Mesothelial cell of epicardium (in vitro differentiated cells): ENCODE data around the gene KDM6A. TPM values are rescaled to one million over a fixed set of nuclear protein-coding genes. Genes with fewer than 3 reads are reported as not detected.

ENCODE experiments used
- DNase-seq, 2 experiments: peaks; one replicate each; pipeline ENCODE4 v3.0.0; 2021; ENCODE audit warnings: low spot score in 2 of 2; ENCODE audit not compliant: unreplicated experiment in 2 of 2
- H3K27ac Mint-ChIP-seq: 2 replicates; pipeline ENCODE4 v1.8.0; 2021; ENCODE audit warnings: mixed read lengths
- H3K27me3 Mint-ChIP-seq: 2 replicates; pipeline ENCODE4 v1.8.0; 2021; ENCODE audit warnings: low read depth, mixed read lengths
- H3K36me3 Mint-ChIP-seq: 2 replicates; pipeline ENCODE4 v1.8.0; 2021; ENCODE audit warnings: mixed read lengths
- H3K4me1 Mint-ChIP-seq: 2 replicates; pipeline ENCODE4 v1.8.0; 2021; ENCODE audit warnings: mixed read lengths
- H3K4me3 Mint-ChIP-seq: 2 replicates; pipeline ENCODE4 v1.8.0; 2021; ENCODE audit warnings: mild to moderate bottlenecking, moderate library complexity, mixed read lengths
- H3K9me3 Mint-ChIP-seq: 2 replicates; pipeline ENCODE4 v1.8.0; 2021; ENCODE audit warnings: mixed read lengths
- CTCF ChIP-seq: fragments of 200-600 bp; sonication (generic); IDR thresholded peaks from one replicate; pipeline ENCODE4 v1.5.0; 2021; ENCODE audit warnings: antibody characterized with exemption; ENCODE audit not compliant: unreplicated experiment
- total RNA-seq: library from RNA; stranded (reverse); gene quantifications from 3 replicates; pipeline ENCODE4 v1.2.1, GENCODE V29; 2021

The KDM6A gene
- total RNA-seq, 1 donor from 2014 or later, result 69.7 TPM

GRCh38 chrX:44943007-44943406 lies 70.0 kb downstream of the KDM6A start:
- peaks cover 3% of the 10 kb centered on the region for H3K4me1 Mint-ChIP-seq
- H3K27me3 Mint-ChIP-seq, result no peaks in the 10 kb centered on the region
- TF ChIP-seq CTCF, result no peak
- peaks cover 52% of the 10 kb centered on the region for H3K9me3 Mint-ChIP-seq
- no peak overlapping the region for H3K27ac Mint-ChIP-seq
- DNase-seq, result no peak
- peaks cover 32% of the 10 kb centered on the region for H3K36me3 Mint-ChIP-seq
- no peak overlapping the region for H3K4me3 Mint-ChIP-seq

- DNase-seq, result no peak
- no peak overlapping the region for H3K4me3 Mint-ChIP-seq
- H3K9me3 Mint-ChIP-seq, result peaks cover 38% of the 10 kb centered on the region
- H3K4me1 Mint-ChIP-seq, result peaks cover 15% of the 10 kb centered on the region
- H3K27ac Mint-ChIP-seq, result no peak overlapping the region
- peaks cover 26% of the 10 kb centered on the region for H3K36me3 Mint-ChIP-seq
- TF ChIP-seq CTCF, result no peak
- no peaks in the 10 kb centered on the region for H3K27me3 Mint-ChIP-seq
These were observed 71.9 kb downstream of the KDM6A start for GRCh38 chrX:44944894-44945293.

- no peak for DNase-seq
- Mint-ChIP-seq H3K4me3 (no peak overlapping the region), H3K9me3 (peaks cover 38% of the 10 kb centered on the region), H3K27ac (no peak overlapping the region), H3K4me1 (peaks cover 21% of the 10 kb centered on the region), H3K36me3 (peaks cover 23% of the 10 kb centered on the region), H3K27me3 (no peaks in the 10 kb centered on the region)
- no peak for TF ChIP-seq CTCF
These were observed 72.7 kb downstream of the KDM6A start for GRCh38 chrX:44945736-44946135.

- Mint-ChIP-seq H3K4me1 (peaks cover 27% of the 10 kb centered on the region), H3K36me3 (peaks cover 23% of the 10 kb centered on the region), H3K9me3 (peaks cover 38% of the 10 kb centered on the region), H3K4me3 (no peak overlapping the region), H3K27me3 (no peaks in the 10 kb centered on the region), H3K27ac (no peak overlapping the region)
- TF ChIP-seq CTCF, result no peak
- no peak for DNase-seq
These were observed 73.8 kb downstream of the KDM6A start for GRCh38 chrX:44946771-44947170.

DNA sequence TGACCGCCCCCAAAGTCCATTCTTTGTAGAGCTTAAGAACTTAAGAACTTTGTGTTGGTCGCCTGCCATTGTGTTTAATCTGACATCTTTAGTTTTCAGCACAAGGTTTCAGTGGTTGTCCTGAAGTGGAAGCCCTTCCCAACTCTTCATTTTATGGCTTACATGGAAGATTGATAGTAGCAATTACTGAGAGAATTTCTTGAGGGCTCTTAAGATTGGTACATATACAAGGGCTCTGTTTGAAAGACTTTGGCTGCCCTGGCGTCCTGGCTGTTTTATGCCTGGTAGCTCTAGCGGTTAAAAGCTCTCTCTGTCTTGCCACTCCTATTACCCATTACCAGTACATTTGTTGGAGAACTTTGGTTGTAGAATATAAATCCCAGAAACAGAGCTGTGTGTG lies 75.0 kb downstream of the KDM6A start:
- Mint-ChIP-seq H3K27me3 (no peaks in the 10 kb centered on the region), H3K4me3 (no peak overlapping the region), H3K27ac (peak overlapping the region; percentile 78), H3K9me3 (peaks cover 29% of the 10 kb centered on the region), H3K36me3 (peaks cover 21% of the 10 kb centered on the region), H3K4me1 (peaks cover 33% of the 10 kb centered on the region)
- TF ChIP-seq CTCF, result no peak
- no peak for DNase-seq

- Mint-ChIP-seq H3K9me3 (peaks cover 26% of the 10 kb centered on the region), H3K36me3 (peaks cover 21% of the 10 kb centered on the region), H3K27ac (peak overlapping the region; percentile 78), H3K4me3 (no peak overlapping the region), H3K27me3 (no peaks in the 10 kb centered on the region), H3K4me1 (peaks cover 35% of the 10 kb centered on the region)
- no peak for DNase-seq
- no peak for TF ChIP-seq CTCF
These were observed 75.4 kb downstream of the KDM6A start for GRCh38 chrX:44948406-44948805.
